ENCODE results near the gene ERAS.
"Not testable (repeated sequence)": the region's sequence is repeated elsewhere in the genome, so short reads cannot be mapped to it uniquely, and the experiment has no call there.

Gene ERAS

GRCh38 chrX:48833542-48834138 is 7.3 kb downstream of the ERAS start:
- no peak for DNase-seq (ENCODE audit: low read depth, low spot score)

- no peak for DNase-seq (ENCODE audit: low read depth, low spot score)
Measured at GRCh38 chrX:48834383-48834709, 8.0 kb downstream of the ERAS start.

- DNase-seq (ENCODE audit: low read depth, low spot score): peak; percentile 33
Measured at GRCh38 chrX:48835524-48836329, 9.4 kb downstream of the ERAS start, which contains the start of gene PCSK1N. PCSK1N (minus strand) TSS chrX:48835610; CDS start chrX:48835532, 78 bp downstream.

GRCh38 chrX:48839686-48840085 is 13.4 kb downstream of the ERAS start:
- DNase-seq (ENCODE audit: low read depth, low spot score): no peak

- DNase-seq (ENCODE audit: low read depth, low spot score): no peak
Measured at GRCh38 chrX:48848847-48849246, 22.5 kb downstream of the ERAS start.

GRCh38 chrX:48852857-48853256 is 26.5 kb downstream of the ERAS start:
- DNase-seq (ENCODE audit: low read depth, low spot score): no peak

GRCh38 chrX:48853494-48853893 is 27.2 kb downstream of the ERAS start:
- DNase-seq (ENCODE audit: low read depth, low spot score): not testable (repeated sequence)

- not testable (repeated sequence) for DNase-seq (ENCODE audit: low read depth, low spot score)
Measured at GRCh38 chrX:48854121-48854804, 27.9 kb downstream of the ERAS start.

GRCh38 chrX:48854898-48855297 is 28.6 kb downstream of the ERAS start:
- no peak for DNase-seq (ENCODE audit: low read depth, low spot score)

GRCh38 chrX:48864210-48864609 is 37.9 kb downstream of the ERAS start:
- peak; percentile 37 for DNase-seq (ENCODE audit: low read depth, low spot score)

- DNase-seq (ENCODE audit: low read depth, low spot score): not testable (repeated sequence)
Measured at GRCh38 chrX:48872017-48872416, 45.7 kb downstream of the ERAS start.

GRCh38 chrX:48876944-48877343 is 50.6 kb downstream of the ERAS start:
- DNase-seq (ENCODE audit: low read depth, low spot score): not testable (repeated sequence)

All from astrocyte of the hippocampus (primary cell).